ENCODE results near the gene SEC24B.

Gene SEC24B

GRCh38 chr4:109390115-109390768, 43.4 kb upstream of the SEC24B start:
- Histone ChIP-seq H3K9me3 (ENCODE audit: control insufficient read depth, low read length) (no peaks in the 10 kb centered on the region), H2AK5ac (ENCODE audit: low read length, severe bottlenecking) (no peak overlapping the region), H2BK5ac (ENCODE audit: low read depth, low read length, poor library complexity, severe bottlenecking) (no peak overlapping the region), H3K79me1 (replicated peaks; ENCODE audit: low read length, poor library complexity, severe bottlenecking) (no peaks in the 10 kb centered on the region), H3K23ac (ENCODE audit: low read length in 2 of 2) (no peak overlapping the region), H2BK15ac (ENCODE audit: low read depth, poor library complexity, severe bottlenecking) (no peak overlapping the region), H2BK12ac (ENCODE audit: low read length in 2 of 2) (no peak overlapping the region), H4K91ac (ENCODE audit: low read length) (no peak overlapping the region), H3K27me3 (ENCODE audit: control insufficient read depth in 1 of 2, insufficient read depth in 1 of 2, low read length in 2 of 2) (peaks cover 0 to 3% of the 10 kb centered on the region in 2 experiments), H3K27ac (ENCODE audit: low read length, poor library complexity, severe bottlenecking) (no peak overlapping the region), H3K4me2 (ENCODE audit: low read length, poor library complexity, severe bottlenecking) (no peak overlapping the region), H3K4me1 (ENCODE audit: control insufficient read depth, insufficient read depth, low read depth, low read length) (peaks cover 1% of the 10 kb centered on the region), H3K36me3 (ENCODE audit: control insufficient read depth in 1 of 2, insufficient read depth in 2 of 2, low read depth in 1 of 2, low read length in 2 of 2) (no peaks in the 10 kb centered on the region), H4K8ac (ENCODE audit: low read length) (no peak overlapping the region), H3K18ac (ENCODE audit: low read depth in 1 of 2, low read length in 2 of 2) (no peak overlapping the region), H3K4me3 (ENCODE audit: insufficient read depth in 1 of 2, low read depth in 1 of 2, low read length in 2 of 2) (no peak overlapping the region), H2AFZ (ENCODE audit: low read depth, low read length) (no peak overlapping the region), H3K14ac (ENCODE audit: low read length in 2 of 2) (no peak overlapping the region), H2BK120ac (ENCODE audit: low read depth, low read length) (no peak overlapping the region), H3K9ac (ENCODE audit: low read length) (no peak overlapping the region), H3K4ac (ENCODE audit: low read depth in 1 of 2, low read length in 2 of 2) (no peak overlapping the region)
- no peak for DNase-seq

GRCh38 chr4:109395694-109396093, 37.9 kb upstream of the SEC24B start:
- H2BK120ac ChIP-seq (ENCODE audit: low read depth, low read length), result no peak overlapping the region
- no peak overlapping the region for H3K4ac ChIP-seq (ENCODE audit: low read depth in 1 of 2, low read length in 2 of 2)
- H3K9ac ChIP-seq (ENCODE audit: low read length), result no peak overlapping the region
- peaks cover 3% of the 10 kb centered on the region for H3K4me1 ChIP-seq (ENCODE audit: control insufficient read depth, insufficient read depth, low read depth, low read length)
- WGBS, result 81% methylated on average over 9 of the region's 10 CpGs
- no peak overlapping the region for H2BK12ac ChIP-seq (ENCODE audit: low read length in 2 of 2)
- peak overlapping the region in 1 of 2 experiments; percentile 40 for H3K23ac ChIP-seq (ENCODE audit: low read length in 2 of 2)
- H2BK15ac ChIP-seq (ENCODE audit: low read depth, poor library complexity, severe bottlenecking), result no peak overlapping the region
- no peak overlapping the region for H3K27ac ChIP-seq (ENCODE audit: low read length, poor library complexity, severe bottlenecking)
- peak overlapping the region; percentile 4 for H4K8ac ChIP-seq (ENCODE audit: low read length)
- no peaks in the 10 kb centered on the region for H3K36me3 ChIP-seq (ENCODE audit: control insufficient read depth in 1 of 2, insufficient read depth in 2 of 2, low read depth in 1 of 2, low read length in 2 of 2)
- DNase-seq, result no peak
- H2AFZ ChIP-seq (ENCODE audit: low read depth, low read length), result no peak overlapping the region
- no peaks in the 10 kb centered on the region for H3K27me3 ChIP-seq (ENCODE audit: control insufficient read depth in 1 of 2, insufficient read depth in 1 of 2, low read length in 2 of 2)
- H3K4me2 ChIP-seq (ENCODE audit: low read length, poor library complexity, severe bottlenecking), result no peak overlapping the region
- H3K18ac ChIP-seq (ENCODE audit: low read depth in 1 of 2, low read length in 2 of 2), result peak overlapping the region in 1 of 2 experiments; percentile 11
- no peak overlapping the region for H3K4me3 ChIP-seq (ENCODE audit: insufficient read depth in 1 of 2, low read depth in 1 of 2, low read length in 2 of 2)
- no peak overlapping the region for H2AK5ac ChIP-seq (ENCODE audit: low read length, severe bottlenecking)
- H2BK5ac ChIP-seq (ENCODE audit: low read depth, low read length, poor library complexity, severe bottlenecking), result no peak overlapping the region
- no peak overlapping the region for H4K91ac ChIP-seq (ENCODE audit: low read length)
- no peak overlapping the region for H3K14ac ChIP-seq (ENCODE audit: low read length in 2 of 2)
- no peaks in the 10 kb centered on the region for H3K79me1 ChIP-seq (replicated peaks; ENCODE audit: low read length, poor library complexity, severe bottlenecking)
- H3K9me3 ChIP-seq (ENCODE audit: control insufficient read depth, low read length), result no peaks in the 10 kb centered on the region

- no peak overlapping the region for H2BK12ac ChIP-seq (ENCODE audit: low read length in 2 of 2)
- H3K14ac ChIP-seq (ENCODE audit: low read length in 2 of 2), result no peak overlapping the region
- no peaks in the 10 kb centered on the region for H3K9me3 ChIP-seq (ENCODE audit: control insufficient read depth, low read length)
- no peak overlapping the region for H2AK5ac ChIP-seq (ENCODE audit: low read length, severe bottlenecking)
- WGBS, result no CpG with 5 or more reads among the region's 1 CpG
- no peak overlapping the region for H2AFZ ChIP-seq (ENCODE audit: low read depth, low read length)
- H3K27ac ChIP-seq (ENCODE audit: low read length, poor library complexity, severe bottlenecking), result no peak overlapping the region
- no peak overlapping the region for H3K4ac ChIP-seq (ENCODE audit: low read depth in 1 of 2, low read length in 2 of 2)
- H2BK15ac ChIP-seq (ENCODE audit: low read depth, poor library complexity, severe bottlenecking), result no peak overlapping the region
- no peak overlapping the region for H3K18ac ChIP-seq (ENCODE audit: low read depth in 1 of 2, low read length in 2 of 2)
- H3K79me1 ChIP-seq (replicated peaks; ENCODE audit: low read length, poor library complexity, severe bottlenecking), result no peaks in the 10 kb centered on the region
- no peak overlapping the region for H4K8ac ChIP-seq (ENCODE audit: low read length)
- H3K9ac ChIP-seq (ENCODE audit: low read length), result no peak overlapping the region
- DNase-seq, result no peak
- no peaks in the 10 kb centered on the region for H3K36me3 ChIP-seq (ENCODE audit: control insufficient read depth in 1 of 2, insufficient read depth in 2 of 2, low read depth in 1 of 2, low read length in 2 of 2)
- no peak overlapping the region for H2BK120ac ChIP-seq (ENCODE audit: low read depth, low read length)
- no peaks in the 10 kb centered on the region for H3K27me3 ChIP-seq (ENCODE audit: control insufficient read depth in 1 of 2, insufficient read depth in 1 of 2, low read length in 2 of 2)
- H3K4me3 ChIP-seq (ENCODE audit: insufficient read depth in 1 of 2, low read depth in 1 of 2, low read length in 2 of 2), result no peak overlapping the region
- no peak overlapping the region for H3K4me2 ChIP-seq (ENCODE audit: low read length, poor library complexity, severe bottlenecking)
- H4K91ac ChIP-seq (ENCODE audit: low read length), result no peak overlapping the region
- peaks cover 3% of the 10 kb centered on the region for H3K4me1 ChIP-seq (ENCODE audit: control insufficient read depth, insufficient read depth, low read depth, low read length)
- no peak overlapping the region for H3K23ac ChIP-seq (ENCODE audit: low read length in 2 of 2)
- H2BK5ac ChIP-seq (ENCODE audit: low read depth, low read length, poor library complexity, severe bottlenecking), result no peak overlapping the region
These were observed 34.7 kb upstream of the SEC24B start for GRCh38 chr4:109398928-109399327.

- no peak overlapping the region for H2AFZ ChIP-seq (ENCODE audit: low read depth, low read length)
- no peak overlapping the region for H3K27ac ChIP-seq (ENCODE audit: low read length, poor library complexity, severe bottlenecking)
- no peak overlapping the region for H2BK12ac ChIP-seq (ENCODE audit: low read length in 2 of 2)
- H2BK120ac ChIP-seq (ENCODE audit: low read depth, low read length), result no peak overlapping the region
- no peak overlapping the region for H3K23ac ChIP-seq (ENCODE audit: low read length in 2 of 2)
- H3K4me2 ChIP-seq (ENCODE audit: low read length, poor library complexity, severe bottlenecking), result no peak overlapping the region
- H4K91ac ChIP-seq (ENCODE audit: low read length), result no peak overlapping the region
- no CpG with 5 or more reads among the region's 2 CpGs for WGBS
- H2AK5ac ChIP-seq (ENCODE audit: low read length, severe bottlenecking), result no peak overlapping the region
- H2BK15ac ChIP-seq (ENCODE audit: low read depth, poor library complexity, severe bottlenecking), result no peak overlapping the region
- H3K9me3 ChIP-seq (ENCODE audit: control insufficient read depth, low read length), result no peaks in the 10 kb centered on the region
- H3K18ac ChIP-seq (ENCODE audit: low read depth in 1 of 2, low read length in 2 of 2), result no peak overlapping the region
- no peak overlapping the region for H3K9ac ChIP-seq (ENCODE audit: low read length)
- no peak overlapping the region for H2BK5ac ChIP-seq (ENCODE audit: low read depth, low read length, poor library complexity, severe bottlenecking)
- no peak overlapping the region for H3K14ac ChIP-seq (ENCODE audit: low read length in 2 of 2)
- no peak overlapping the region for H3K4ac ChIP-seq (ENCODE audit: low read depth in 1 of 2, low read length in 2 of 2)
- no peak overlapping the region for H3K4me3 ChIP-seq (ENCODE audit: insufficient read depth in 1 of 2, low read depth in 1 of 2, low read length in 2 of 2)
- no peak overlapping the region for H4K8ac ChIP-seq (ENCODE audit: low read length)
- H3K36me3 ChIP-seq (ENCODE audit: control insufficient read depth in 1 of 2, insufficient read depth in 2 of 2, low read depth in 1 of 2, low read length in 2 of 2), result no peaks in the 10 kb centered on the region
- peak; percentile 67 for DNase-seq
- no peaks in the 10 kb centered on the region for H3K79me1 ChIP-seq (replicated peaks; ENCODE audit: low read length, poor library complexity, severe bottlenecking)
- no peaks in the 10 kb centered on the region for H3K27me3 ChIP-seq (ENCODE audit: control insufficient read depth in 1 of 2, insufficient read depth in 1 of 2, low read length in 2 of 2)
- H3K4me1 ChIP-seq (ENCODE audit: control insufficient read depth, insufficient read depth, low read depth, low read length), result no peaks in the 10 kb centered on the region
These were observed 27.2 kb upstream of the SEC24B start for GRCh38 chr4:109406337-109406931.

Measured in mesenchymal stem cell (in vitro differentiated cells and primary cell).